CD14-positive monocyte (primary cell): ENCODE results near the gene TNFRSF18. TPM values are rescaled to one million over a fixed set of nuclear protein-coding genes. Genes with fewer than 3 reads are reported as not detected.
A peak's percentile ranks its signal among the peaks of the same experiment; 100 is the strongest.

ENCODE experiments used
- DNase-seq, 3 donors: peaks; one replicate each; pipeline ENCODE4 v3.0.0-alpha.2; 2011 to 2022
- H2AFZ ChIP-seq: 2 replicates; pipeline ENCODE4 v1.6.0; 2012; ENCODE audit warnings: mild to moderate bottlenecking, low read depth, low read length, inconsistent platforms; ENCODE audit not compliant: insufficient read depth, poor library complexity, severe bottlenecking
- H3K27ac ChIP-seq, 2 donors: 1 replicate in 1 of 2; 2 replicates in 1 of 2; pipeline ENCODE4 v1.5.1; 2012 to 2013; ENCODE audit warnings: low read length in 2 of 2, control low read depth in 1 of 2, inconsistent platforms in 1 of 2, low read depth in 1 of 2, mild to moderate bottlenecking in 1 of 2
- H3K27me3 ChIP-seq, 2 donors: one replicate each; pipeline versions ENCODE4 v1.6.0 to v1.6.1; 2011 to 2013; ENCODE audit warnings: low read length in 2 of 2; ENCODE audit not compliant: control insufficient read depth in 2 of 2, insufficient read depth in 2 of 2
- H3K36me3 ChIP-seq, 2 donors: replicated peaks in 1 of 2; 1 replicate in 1 of 2; 2 replicates in 1 of 2; pipeline versions ENCODE4 v1.5.1 to v1.6.1; 2012 to 2013; ENCODE audit warnings: low read length in 2 of 2, control low read depth in 1 of 2, inconsistent platforms in 1 of 2, mild to moderate bottlenecking in 1 of 2; ENCODE audit not compliant: insufficient read depth in 2 of 2, control insufficient read depth in 1 of 2
- H3K4me1 ChIP-seq, 2 donors: 1 replicate in 1 of 2; 2 replicates in 1 of 2; pipeline versions ENCODE4 v1.5.1 to v1.6.1; 2012 to 2013; ENCODE audit warnings: low read length in 2 of 2, control low read depth in 1 of 2, inconsistent platforms in 1 of 2, mild to moderate bottlenecking in 1 of 2, moderate library complexity in 1 of 2; ENCODE audit not compliant: insufficient read depth in 2 of 2, control insufficient read depth in 1 of 2
- H3K4me2 ChIP-seq: replicated peaks from 2 replicates; pipeline ENCODE3; 2012; ENCODE audit warnings: low read length, moderate library complexity, mild to moderate bottlenecking; ENCODE audit not compliant: poor library complexity, severe bottlenecking; ENCODE audit errors: extremely low read depth
- H3K4me3 ChIP-seq, 3 experiments: fragments of 200-600 bp in 1 of 3; sonication (generic) in 1 of 3; replicated peaks in 1 of 3; 1 replicate in 2 of 3; 2 replicates in 1 of 3; pipeline ENCODE4 v1.5.1; 2011 to 2013; ENCODE audit warnings: low read length in 3 of 3, mild to moderate bottlenecking in 3 of 3, control low read depth in 2 of 3, low read depth in 2 of 3, inconsistent platforms in 1 of 3, moderate library complexity in 1 of 3
- H3K79me2 ChIP-seq: 2 replicates; pipeline ENCODE4 v1.6.0; 2012; ENCODE audit warnings: mild to moderate bottlenecking, control low read depth, inconsistent platforms, low read length, moderate library complexity; ENCODE audit not compliant: insufficient read depth
- H3K9ac ChIP-seq: 2 replicates; pipeline ENCODE4 v1.6.0; 2017; ENCODE audit warnings: low read length, mild to moderate bottlenecking; ENCODE audit not compliant: insufficient read depth, poor library complexity, severe bottlenecking
- H3K9me3 ChIP-seq, 2 donors: replicated peaks in 1 of 2; 1 replicate in 1 of 2; 2 replicates in 1 of 2; pipeline versions ENCODE4 v1.5.1 to v1.6.1; 2012 to 2013; ENCODE audit warnings: low read length in 2 of 2, control low read depth in 1 of 2; ENCODE audit not compliant: control insufficient read depth in 1 of 2, insufficient read depth in 1 of 2
- H4K20me1 ChIP-seq: 2 replicates; pipeline ENCODE4 v1.6.0; 2012; ENCODE audit warnings: mild to moderate bottlenecking, low read length, control low read depth, moderate library complexity; ENCODE audit not compliant: insufficient read depth
- H3K27ac Mint-ChIP-seq, 7 donors: one replicate each; pipeline ENCODE4 v1.8.0; 2020; ENCODE audit warnings: mild to moderate bottlenecking in 7 of 7, mixed read lengths in 7 of 7, moderate library complexity in 6 of 7, inconsistent platforms in 2 of 7
- H3K27me3 Mint-ChIP-seq, 3 donors: one replicate each; pipeline ENCODE4 v1.8.0; 2021 to 2022; ENCODE audit warnings: low read depth in 3 of 3, mild to moderate bottlenecking in 3 of 3, mixed read lengths in 3 of 3, moderate library complexity in 3 of 3, inconsistent platforms in 1 of 3
- H3K36me3 Mint-ChIP-seq, 2 donors: one replicate each; pipeline ENCODE4 v1.8.0; 2020; ENCODE audit warnings: mixed read lengths in 2 of 2, inconsistent platforms in 1 of 2, mild to moderate bottlenecking in 1 of 2
- H3K4me1 Mint-ChIP-seq: one replicate; pipeline ENCODE4 v1.8.0; 2020; ENCODE audit warnings: mild to moderate bottlenecking, mixed read lengths
- H3K4me3 Mint-ChIP-seq, 2 donors: one replicate each; pipeline ENCODE4 v1.8.0; 2020; ENCODE audit warnings: mild to moderate bottlenecking in 2 of 2, mixed read lengths in 2 of 2, moderate library complexity in 1 of 2
- H3K9me3 Mint-ChIP-seq, 7 donors: one replicate each; pipeline ENCODE4 v1.8.0; 2020 to 2022; ENCODE audit warnings: mixed read lengths in 7 of 7, mild to moderate bottlenecking in 6 of 7, moderate library complexity in 6 of 7, inconsistent platforms in 2 of 7
- CTCF ChIP-seq: fragments of 200-600 bp; IDR thresholded peaks from one replicate; pipeline ENCODE4 v1.8.0; 2022; ENCODE audit warnings: antibody characterized with exemption, mild to moderate bottlenecking
- WGBS: methylation state at CpG from one replicate; pipeline ENCODE4 v1.1.5; 2013; ENCODE audit warnings: missing lambda C conversion rate; ENCODE audit not compliant: insufficient coverage; 5-methylcytosine and 5-hydroxymethylcytosine counted together
- intact Hi-C, 2 donors: fragments of 100-400 bp; cut with micrococcal nuclease; formaldehyde crosslinking; loops; one replicate each; pipeline versions ENCODE4 v1.15.0 to v1.15.1; 2023
- polyA plus RNA-seq, 3 donors: library from polyadenylated mRNA; depleted of rRNA in 1 of 3; unstranded in 2 of 3; stranded (reverse) in 1 of 3; fragments of 300-500 nt in 2 of 3; fragments of >200 nt in 1 of 3; fragmentation: Illumina TruSeq in 2 of 3; gene quantifications; 1 replicate in 2 of 3; 2 replicates in 1 of 3; pipeline ENCODE4 v1.2.3, GENCODE V29; 2012 to 2021

TNFRSF18 gene
- polyA plus RNA-seq, 3 donors, result not detected

DNA sequence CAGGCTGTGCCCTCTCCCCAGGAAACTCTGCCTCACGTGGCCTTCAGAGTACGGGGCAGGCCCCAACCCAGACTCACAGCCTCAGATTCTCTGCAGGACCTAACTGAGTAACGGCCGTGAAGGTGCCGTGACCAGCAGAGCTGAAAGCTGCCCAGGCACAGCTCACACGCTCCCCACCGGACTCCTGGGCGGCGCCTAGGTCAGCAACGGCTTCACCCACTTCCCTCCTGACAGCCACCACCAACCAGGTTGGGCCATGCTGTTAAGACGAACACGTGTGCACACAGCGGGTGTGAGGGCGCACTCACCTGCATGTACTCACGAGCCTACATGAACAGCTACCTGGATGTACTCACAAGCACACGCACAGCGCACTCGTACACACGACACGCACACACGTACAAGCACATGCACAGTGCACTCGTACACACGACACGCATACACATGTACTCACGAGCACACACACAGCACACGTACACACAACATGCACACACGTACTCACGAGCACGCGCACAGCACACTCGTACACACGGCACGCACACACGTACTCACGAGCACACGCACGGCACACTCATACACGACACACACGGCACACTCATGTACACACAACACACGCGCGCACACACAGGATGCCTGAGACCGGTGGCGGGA, 16.3 kb upstream of the TNFRSF18 start:
- Histone ChIP-seq H3K9me3 (no peaks in the 10 kb centered on the region), H3K9ac (no peak overlapping the region), H3K4me3 (no peak overlapping the region), H3K4me2 (no peak overlapping the region), H4K20me1 (peaks cover 86% of the 10 kb centered on the region), H3K27ac (no peak overlapping the region), H3K36me3 (peaks cover 88 to 99% of the 10 kb centered on the region in 2 donors), H3K4me1 (no peaks in the 10 kb centered on the region), H3K27me3 (no peaks in the 10 kb centered on the region), H2AFZ (no peak overlapping the region), H3K79me2 (peaks cover 35% of the 10 kb centered on the region)
- Mint-ChIP-seq H3K4me1 (no peaks in the 10 kb centered on the region), H3K36me3 (peaks cover 67 to 87% of the 10 kb centered on the region in 2 donors), H3K27me3 (no peaks in the 10 kb centered on the region), H3K9me3 (peaks cover 0 to 2% (median 0%) of the 10 kb centered on the region in 7 donors), H3K27ac (peak overlapping the region in 3 of 7 donors; percentile 1 to 57 (median 32)), H3K4me3 (peak overlapping the region in 1 of 2 donors; percentile 18)
- no peak for TF ChIP-seq CTCF
- WGBS, result 95% methylated on average over 43 of the region's 44 CpGs
- DNase-seq, result no peak
- intact Hi-C loops, result no loop called here

GRCh38 chr1:1221887-1222574, 15.6 kb upstream of the TNFRSF18 start:
- Histone ChIP-seq H3K4me2 (no peak overlapping the region), H3K9me3 (no peaks in the 10 kb centered on the region), H3K9ac (no peak overlapping the region), H3K36me3 (peaks cover 88 to 98% of the 10 kb centered on the region in 2 donors), H3K27ac (no peak overlapping the region), H3K4me1 (no peaks in the 10 kb centered on the region), H3K79me2 (peaks cover 29% of the 10 kb centered on the region), H4K20me1 (peaks cover 81% of the 10 kb centered on the region), H3K27me3 (no peaks in the 10 kb centered on the region), H3K4me3 (no peak overlapping the region), H2AFZ (no peak overlapping the region)
- intact Hi-C loops, result no loop called here
- peaks cover 0 to 2% (median 0%) of the 10 kb centered on the region in 7 donors for H3K9me3 Mint-ChIP-seq
- H3K27ac Mint-ChIP-seq, result peak overlapping the region in 2 of 7 donors; percentile 18 to 32
- H3K36me3 Mint-ChIP-seq, result peaks cover 69 to 88% of the 10 kb centered on the region in 2 donors
- no peak for DNase-seq
- no peaks in the 10 kb centered on the region for H3K27me3 Mint-ChIP-seq
- no peaks in the 10 kb centered on the region for H3K4me1 Mint-ChIP-seq
- WGBS, result 89% methylated on average over 24 of the region's 30 CpGs
- no peak overlapping the region for H3K4me3 Mint-ChIP-seq
- no peak for TF ChIP-seq CTCF
